PC-3 (cell line): Measurements from ENCODE around the gene CCDC110. TPM values are rescaled to one million over a fixed set of nuclear protein-coding genes. Genes with fewer than 3 reads are reported as not detected.

ENCODE experiments used
- ATAC-seq: fragments of 200-7000 bp; cut with Tn5 transposase; 2 replicates; pipeline ENCODE4 v1.9.1; 2020; ENCODE audit warnings: mild to moderate bottlenecking, moderate library complexity
- BruUV-seq: library from RNA; stranded (reverse); fragments of 400-500 nt; replicated peaks from 2 replicates; lab custom pipeline; 2021; lab: Mats Ljungman, UMichigan
- CTCF ChIA-PET: fragments of 300-600 bp; sonication (Branson Sonifier 250); formaldehyde crosslinking; loops from one replicate; lab custom pipeline; 2022; ENCODE audit warnings: antibody characterized with exemption; lab: Charles Lee
- POLR2A ChIA-PET: fragments of 300-600 bp; sonication (Branson Sonifier 250); formaldehyde crosslinking; loops from one replicate; lab custom pipeline; 2022; ENCODE audit warnings: antibody characterized with exemption; ENCODE audit not compliant: unreplicated experiment; lab: Charles Lee
- DNase-seq: peaks from one replicate; pipeline ENCODE4 v3.0.0-alpha.2; 2015
- H2AFZ ChIP-seq: fragments of 300-600 bp; sonication (generic); 2 replicates; pipeline ENCODE4 v1.6.0; 2016; ENCODE audit warnings: antibody characterized with exemption, low read length
- H3F3A ChIP-seq: fragments of 300-600 bp; sonication (generic); one replicate; pipeline ENCODE4 v1.6.0; 2017; ENCODE audit warnings: antibody characterized with exemption, low read length, control low read depth, mild to moderate bottlenecking; ENCODE audit not compliant: unreplicated experiment
- H3K27ac ChIP-seq: fragments of 300-600 bp; sonication (generic); 2 replicates; pipeline ENCODE4 v1.5.1; 2016; ENCODE audit warnings: mild to moderate bottlenecking, low read length
- H3K27me3 ChIP-seq: fragments of 300-600 bp; sonication (generic); 2 replicates; pipeline ENCODE4 v1.6.1; 2016; ENCODE audit warnings: low read length, mixed read lengths
- H3K36me3 ChIP-seq: fragments of 300-600 bp; sonication (generic); 2 replicates; pipeline ENCODE4 v1.6.1; 2016; ENCODE audit warnings: low read depth, mixed run types, low read length, mixed read lengths
- H3K4me1 ChIP-seq: fragments of 300-600 bp; sonication (generic); 2 replicates; pipeline ENCODE4 v1.5.1; 2016; ENCODE audit warnings: low read length; ENCODE audit not compliant: insufficient read depth
- H3K4me2 ChIP-seq: fragments of 300-600 bp; sonication (generic); 2 replicates; pipeline ENCODE4 v1.6.0; 2016; ENCODE audit warnings: low read length
- H3K4me3 ChIP-seq: fragments of 300-600 bp; sonication (generic); 2 replicates; pipeline ENCODE4 v1.5.1; 2016; ENCODE audit warnings: mild to moderate bottlenecking, low read length, mixed read lengths
- H3K79me2 ChIP-seq: fragments of 300-600 bp; sonication (generic); 2 replicates; pipeline ENCODE4 v1.6.1; 2017; ENCODE audit warnings: low read length, mixed read lengths
- H3K9ac ChIP-seq: fragments of 300-600 bp; sonication (generic); 2 replicates; pipeline ENCODE4 v1.6.0; 2016; ENCODE audit warnings: mild to moderate bottlenecking, low read length
- H3K9me2 ChIP-seq: fragments of 300-600 bp; sonication (generic); replicated peaks from 2 replicates; pipeline ENCODE4 v1.6.1; 2016; ENCODE audit warnings: mixed run types, low read length, mixed read lengths
- H3K9me3 ChIP-seq: fragments of 300-600 bp; sonication (generic); 2 replicates; pipeline ENCODE4 v1.6.1; 2016; ENCODE audit warnings: low read length, mixed read lengths
- H4K20me1 ChIP-seq: fragments of 300-600 bp; sonication (generic); 2 replicates; pipeline ENCODE4 v1.6.1; 2016; ENCODE audit warnings: low read length, mixed read lengths
- EZH2 ChIP-seq: fragments of 300-600 bp; sonication (generic); IDR thresholded peaks from one replicate; pipeline ENCODE4 v1.6.1; 2017; ENCODE audit warnings: antibody characterized with exemption, mild to moderate bottlenecking, low read length; ENCODE audit not compliant: unreplicated experiment
- EZH2phosphoT487 ChIP-seq: fragments of 300-600 bp; sonication (generic); IDR thresholded peaks from 2 replicates; pipeline ENCODE4 v1.6.1; 2018; ENCODE audit warnings: mild to moderate bottlenecking, antibody characterized with exemption, low read length, borderline replicate concordance
- intact Hi-C: fragments of 100-400 bp; cut with micrococcal nuclease; formaldehyde crosslinking; loops from 2 replicates; pipeline ENCODE4 v1.9.0; 2023
- total RNA-seq: library from RNA; depleted of rRNA; stranded (reverse); fragments of >200 nt; gene quantifications from 2 replicates; pipeline ENCODE4 v1.2.3, GENCODE V29; 2014
- TF ChIP-seq, protein P1 (sequence below): fragments of 300-600 bp; sonication (generic); conservative IDR thresholded peaks from 2 replicates; pipeline ENCODE4 v1.5.1; 2017; ENCODE audit warnings: antibody characterized with exemption, low read depth, mild to moderate bottlenecking, low read length

CCDC110 gene
- total RNA-seq, 1 experiment from 2014 or later, result 0.62 TPM

DNA sequence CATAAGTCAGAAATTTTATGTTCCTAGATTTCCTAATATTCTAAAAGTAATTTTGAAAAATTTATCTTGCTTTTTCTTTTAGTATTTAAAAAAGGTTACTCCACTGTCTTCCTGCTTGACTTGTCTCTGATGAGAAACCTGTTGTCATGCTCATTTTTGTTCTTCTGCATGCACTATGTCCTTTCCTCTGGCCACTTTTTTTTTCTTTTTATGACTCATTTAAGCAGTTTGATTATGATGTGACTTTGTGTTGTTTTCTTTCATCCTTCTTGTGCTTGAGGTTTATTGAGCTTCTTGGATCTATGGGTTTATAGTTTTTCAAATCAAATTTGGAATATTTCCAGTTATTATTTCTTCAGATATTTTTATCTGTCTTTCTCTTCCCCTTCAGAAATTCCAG, 33.7 kb downstream of the CCDC110 start:
- CTCF ChIA-PET, result interaction anchor here (0.6 kb wide), 1 partner anchor 125 kb away, joined by 3 read pairs; no protein-coding TSS in a partner anchor
- no peaks in the 10 kb centered on the region for H3K79me2 ChIP-seq
- BruUV-seq, result no TSS peak
- no peak overlapping the region for H3K4me2 ChIP-seq
- POLR2A ChIA-PET, result no interaction called here
- no peaks in the 10 kb centered on the region for H3K27me3 ChIP-seq
- H3F3A ChIP-seq, result no peaks in the 10 kb centered on the region
- no peaks in the 10 kb centered on the region for H4K20me1 ChIP-seq
- TF ChIP-seq, protein P1, sequence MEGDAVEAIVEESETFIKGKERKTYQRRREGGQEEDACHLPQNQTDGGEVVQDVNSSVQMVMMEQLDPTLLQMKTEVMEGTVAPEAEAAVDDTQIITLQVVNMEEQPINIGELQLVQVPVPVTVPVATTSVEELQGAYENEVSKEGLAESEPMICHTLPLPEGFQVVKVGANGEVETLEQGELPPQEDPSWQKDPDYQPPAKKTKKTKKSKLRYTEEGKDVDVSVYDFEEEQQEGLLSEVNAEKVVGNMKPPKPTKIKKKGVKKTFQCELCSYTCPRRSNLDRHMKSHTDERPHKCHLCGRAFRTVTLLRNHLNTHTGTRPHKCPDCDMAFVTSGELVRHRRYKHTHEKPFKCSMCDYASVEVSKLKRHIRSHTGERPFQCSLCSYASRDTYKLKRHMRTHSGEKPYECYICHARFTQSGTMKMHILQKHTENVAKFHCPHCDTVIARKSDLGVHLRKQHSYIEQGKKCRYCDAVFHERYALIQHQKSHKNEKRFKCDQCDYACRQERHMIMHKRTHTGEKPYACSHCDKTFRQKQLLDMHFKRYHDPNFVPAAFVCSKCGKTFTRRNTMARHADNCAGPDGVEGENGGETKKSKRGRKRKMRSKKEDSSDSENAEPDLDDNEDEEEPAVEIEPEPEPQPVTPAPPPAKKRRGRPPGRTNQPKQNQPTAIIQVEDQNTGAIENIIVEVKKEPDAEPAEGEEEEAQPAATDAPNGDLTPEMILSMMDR, result no peak
- TF ChIP-seq EZH2, result no peak
- TF ChIP-seq EZH2phosphoT487, result no peak
- H3K9me3 ChIP-seq, result no peaks in the 10 kb centered on the region
- no peaks in the 10 kb centered on the region for H3K9me2 ChIP-seq
- no peak overlapping the region for H2AFZ ChIP-seq
- H3K27ac ChIP-seq, result no peak overlapping the region
- H3K9ac ChIP-seq, result no peak overlapping the region
- no peaks in the 10 kb centered on the region for H3K4me1 ChIP-seq
- DNase-seq, result no peak
- ATAC-seq, result no peak
- no peak overlapping the region for H3K4me3 ChIP-seq
- intact Hi-C loops, result no loop called here
- no peaks in the 10 kb centered on the region for H3K36me3 ChIP-seq

DNA sequence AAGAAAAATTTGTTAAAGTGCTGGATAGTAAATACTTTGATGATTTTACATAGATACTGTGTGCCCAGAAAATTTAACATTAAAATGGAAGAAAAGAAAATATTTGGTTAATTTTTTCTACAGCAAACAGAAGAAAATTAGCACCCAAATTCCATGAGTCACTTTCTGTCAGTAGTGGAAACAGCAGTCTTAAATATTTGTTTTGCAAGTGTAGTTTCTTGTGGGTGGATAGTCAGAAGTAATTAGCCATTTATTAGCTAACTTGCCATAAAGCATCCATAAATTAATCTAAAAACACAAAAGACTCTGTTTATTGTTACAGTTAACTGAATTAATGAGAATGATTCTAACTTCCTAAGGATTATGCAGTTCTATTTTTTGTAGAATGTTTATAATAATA, 36.1 kb downstream of the CCDC110 start:
- H3K4me3 ChIP-seq, result no peak overlapping the region
- no peaks in the 10 kb centered on the region for H3K27me3 ChIP-seq
- POLR2A ChIA-PET, result no interaction called here
- no peak overlapping the region for H3K4me2 ChIP-seq
- ATAC-seq, result no peak
- BruUV-seq, result no TSS peak
- intact Hi-C loops, result no loop called here
- H3K4me1 ChIP-seq, result no peaks in the 10 kb centered on the region
- no peaks in the 10 kb centered on the region for H3K9me2 ChIP-seq
- H3K9ac ChIP-seq, result no peak overlapping the region
- H3K36me3 ChIP-seq, result no peaks in the 10 kb centered on the region
- no peaks in the 10 kb centered on the region for H3K9me3 ChIP-seq
- no peak for TF ChIP-seq EZH2phosphoT487
- TF ChIP-seq EZH2, result no peak
- TF ChIP-seq, protein P1, result no peak
- H2AFZ ChIP-seq, result no peak overlapping the region
- H3K79me2 ChIP-seq, result no peaks in the 10 kb centered on the region
- CTCF ChIA-PET, result no interaction called here
- no peaks in the 10 kb centered on the region for H4K20me1 ChIP-seq
- H3K27ac ChIP-seq, result no peak overlapping the region
- no peaks in the 10 kb centered on the region for H3F3A ChIP-seq
- no peak for DNase-seq

DNA sequence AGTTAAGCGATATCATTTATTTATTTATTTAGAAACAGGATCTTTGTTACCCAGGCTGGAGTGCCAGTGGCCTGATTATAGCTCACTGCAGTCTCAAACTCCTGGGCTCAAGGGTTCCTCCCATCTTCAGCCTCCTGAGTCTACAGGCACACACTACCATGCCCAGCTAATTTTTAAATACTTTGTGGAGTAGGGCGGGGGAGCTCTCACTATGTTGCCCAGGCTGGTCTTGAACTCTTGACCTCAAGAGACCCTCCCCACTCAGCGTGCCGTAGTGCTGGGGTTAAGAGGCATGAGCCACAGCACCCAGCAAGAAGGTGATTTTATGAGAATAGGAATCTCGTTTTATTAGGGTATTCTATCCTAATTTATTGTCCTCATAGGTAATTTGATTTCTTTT, 41.9 kb downstream of the CCDC110 start:
- no peaks in the 10 kb centered on the region for H3K36me3 ChIP-seq
- H3K9me2 ChIP-seq, result no peaks in the 10 kb centered on the region
- no peak overlapping the region for H3K4me2 ChIP-seq
- ATAC-seq (no peak), DNase-seq (no peak)
- H3K9ac ChIP-seq, result no peak overlapping the region
- ChIA-PET CTCF (interaction anchor here (0.5 kb wide), 1 partner anchor 44 kb away, joined by 3 read pairs; no protein-coding TSS in a partner anchor), POLR2A (no interaction called here)
- no peak overlapping the region for H2AFZ ChIP-seq
- no peak overlapping the region for H3K27ac ChIP-seq
- peaks cover 4% of the 10 kb centered on the region for H3K4me1 ChIP-seq
- H3K79me2 ChIP-seq, result peaks cover 10% of the 10 kb centered on the region
- H3F3A ChIP-seq, result no peaks in the 10 kb centered on the region
- TF ChIP-seq EZH2phosphoT487 (no peak), EZH2 (no peak)
- TF ChIP-seq, protein P1, result no peak
- intact Hi-C loops, result no loop called here
- no peaks in the 10 kb centered on the region for H3K9me3 ChIP-seq
- BruUV-seq, result no TSS peak
- H3K4me3 ChIP-seq, result no peak overlapping the region
- H3K27me3 ChIP-seq, result no peaks in the 10 kb centered on the region
- no peaks in the 10 kb centered on the region for H4K20me1 ChIP-seq
